COR-L47 (cell line): ENCODE results near the gene SMIM24.
"Not testable (repeated sequence)": the region's sequence is repeated elsewhere in the genome, so short reads cannot be mapped to it uniquely, and the experiment has no call there.

ENCODE experiments used
- DNase-seq: peaks from one replicate; lab custom pipeline; 2025; lab: John Stamatoyannopoulos, UW

Gene SMIM24

GRCh38 chr19:3480383-3481091, at the start of gene SMIM24:
Gene SMIM24 (minus strand): TSS chr19:3480525. CDS start chr19:3480463, 62 bp downstream.
- no peak for DNase-seq

DNA sequence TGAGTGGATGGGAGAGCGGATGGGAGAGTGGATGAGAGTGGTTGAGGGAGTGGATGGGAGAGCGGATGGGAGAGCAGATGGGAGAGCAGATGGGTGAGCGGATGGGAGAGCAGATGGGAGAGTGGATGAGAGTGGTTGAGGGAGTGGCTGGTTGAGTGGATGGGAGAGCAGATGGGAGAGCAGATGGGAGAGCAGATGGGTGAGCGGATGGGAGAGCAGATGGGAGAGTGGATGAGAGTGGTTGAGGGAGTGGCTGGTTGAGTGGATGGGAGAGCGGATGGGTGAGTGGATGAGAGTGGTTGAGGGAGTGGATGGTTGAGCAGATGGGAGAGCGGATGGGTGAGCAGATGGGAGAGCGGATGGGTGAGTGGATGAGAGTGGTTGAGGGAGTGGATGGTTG, 49.0 kb upstream of the SMIM24 start:
- DNase-seq = not testable (repeated sequence)

DNA sequence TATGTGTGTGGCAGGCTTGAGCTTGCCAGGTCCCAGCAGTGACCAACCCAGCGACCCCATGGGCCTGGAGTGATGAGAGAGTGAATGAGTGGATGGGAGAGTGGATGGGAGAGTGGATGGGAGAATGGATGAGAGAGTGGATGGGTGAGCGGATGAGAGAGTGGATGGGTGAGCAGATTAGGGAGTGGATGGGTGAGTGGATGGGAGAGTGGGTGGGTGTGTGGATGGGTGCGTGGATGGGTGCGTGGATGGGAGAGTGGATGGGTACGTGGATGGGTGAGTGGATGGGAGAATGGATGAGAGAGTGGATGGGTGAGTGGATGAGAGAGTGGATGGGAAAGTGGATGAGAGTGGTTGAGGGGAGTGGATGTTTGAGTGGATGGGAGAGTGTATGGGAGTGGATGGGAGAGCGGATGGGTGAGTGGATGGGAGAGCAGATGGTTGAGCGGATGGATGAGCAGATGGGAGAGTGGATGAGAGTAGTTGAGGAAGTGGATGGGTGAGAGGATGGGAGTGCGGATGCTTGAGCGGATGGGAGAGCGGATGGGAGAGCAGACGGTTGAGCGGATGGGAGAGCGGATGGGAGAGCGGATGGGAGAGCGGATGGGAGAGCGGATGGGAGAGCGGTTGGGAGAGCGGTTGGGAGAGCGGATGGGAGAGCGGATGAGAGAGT, 48.4 kb upstream of the SMIM24 start:
- DNase-seq = no peak

GRCh38 chr19:3528080-3528479, 47.8 kb upstream of the SMIM24 start:
- no peak for DNase-seq

DNA sequence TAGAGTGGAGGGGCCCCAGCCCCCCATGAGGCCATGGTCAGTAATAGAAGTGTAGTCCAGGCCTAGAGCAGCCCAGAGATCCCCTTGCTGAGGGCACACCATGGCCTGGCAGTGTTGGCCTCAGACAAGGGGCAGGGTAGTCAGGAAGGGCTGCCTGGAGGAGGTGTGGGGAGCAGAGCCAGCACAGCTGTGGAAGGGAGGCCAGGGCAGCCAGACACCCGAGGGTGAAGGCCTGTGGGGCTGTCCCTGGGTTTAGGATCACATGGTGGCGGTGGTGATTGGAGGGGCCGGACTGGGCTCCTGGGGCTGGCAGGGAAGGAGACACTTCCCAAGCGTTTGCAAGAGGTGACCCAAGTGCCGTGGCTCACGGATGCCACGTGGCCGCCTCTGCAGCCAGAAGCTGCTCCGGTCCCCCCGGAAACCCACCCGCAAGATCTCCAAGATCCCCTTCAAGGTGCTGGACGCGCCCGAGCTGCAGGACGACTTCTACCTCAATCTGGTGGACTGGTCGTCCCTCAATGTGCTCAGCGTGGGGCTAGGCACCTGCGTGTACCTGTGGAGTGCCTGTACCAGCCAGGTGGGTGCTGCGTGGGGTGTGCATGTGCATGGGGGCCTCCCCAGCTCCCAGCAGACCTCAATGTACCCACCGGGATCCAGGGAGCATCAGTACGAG, 47.0 kb upstream of the SMIM24 start:
- no peak for DNase-seq

DNA sequence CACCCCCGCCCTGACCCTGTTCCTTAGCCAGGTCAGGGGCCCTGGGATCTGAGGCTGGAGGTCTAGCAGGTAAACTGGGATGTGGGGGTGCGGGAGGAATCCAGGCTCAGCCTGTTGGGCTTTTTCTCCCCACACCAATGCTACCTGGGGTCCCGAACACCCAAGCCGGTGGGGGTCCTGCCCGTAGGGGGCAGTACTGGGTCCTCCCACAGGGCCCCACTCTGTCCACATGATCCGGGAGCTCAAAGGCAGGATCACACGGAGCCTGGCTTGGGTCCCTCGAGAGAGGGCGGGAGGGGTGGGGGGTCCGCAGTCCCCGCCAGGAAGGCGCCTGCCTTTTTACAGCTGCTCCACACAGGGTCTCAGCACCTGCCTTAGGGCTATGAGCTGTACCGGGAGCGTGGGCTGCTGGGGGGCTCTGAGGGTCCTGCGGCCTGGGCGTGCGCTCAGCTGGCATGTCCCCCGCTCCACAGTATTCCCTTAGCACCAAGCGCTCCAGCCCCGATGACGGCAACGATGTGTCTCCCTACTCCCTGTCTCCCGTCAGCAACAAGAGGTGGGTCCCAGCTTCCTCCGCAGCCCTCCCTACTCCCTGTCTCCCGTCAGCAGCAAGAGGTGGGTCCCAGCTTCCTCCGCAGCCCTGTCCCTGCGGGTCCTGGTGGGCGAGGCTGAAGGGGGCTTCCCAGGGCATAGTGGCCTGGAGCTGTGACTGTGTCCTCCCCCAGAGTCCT, 46.3 kb upstream of the SMIM24 start:
- DNase-seq = no peak

DNA sequence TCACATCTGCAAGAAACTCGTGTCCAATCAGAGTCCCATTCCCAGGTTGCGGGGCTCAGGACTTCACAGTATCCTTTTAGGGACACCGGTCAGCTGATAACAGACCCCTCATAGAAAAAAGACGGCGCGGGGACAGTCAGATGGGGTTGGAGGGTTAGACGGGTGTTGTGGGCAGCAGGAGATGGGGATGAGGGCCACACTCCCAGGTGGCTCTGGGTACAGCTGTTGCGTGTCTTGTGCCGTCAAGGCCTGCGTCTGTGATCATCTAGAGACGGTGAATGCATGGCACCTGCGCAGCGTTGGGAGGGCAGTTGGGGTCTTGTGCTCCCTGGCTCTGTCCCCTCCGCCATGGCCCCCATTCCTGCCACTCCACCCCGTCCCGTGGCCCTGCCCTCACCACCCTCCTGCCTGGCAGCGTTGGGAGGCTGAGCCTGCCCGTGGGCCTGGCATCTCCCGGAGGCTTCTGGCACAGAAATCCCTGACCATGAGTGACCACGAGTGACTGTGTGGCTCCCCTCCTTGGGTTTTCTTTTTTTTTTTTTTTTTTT, 44.7 kb upstream of the SMIM24 start:
- DNase-seq = no peak

- no peak for DNase-seq
These were observed 43.9 kb upstream of the SMIM24 start for GRCh38 chr19:3524078-3524842.

- DNase-seq = no peak
These were observed 43.2 kb upstream of the SMIM24 start for GRCh38 chr19:3523361-3524077.

GRCh38 chr19:3522421-3523360, 42.4 kb upstream of the SMIM24 start:
- no peak for DNase-seq

- DNase-seq = no peak
These were observed 40.8 kb upstream of the SMIM24 start for GRCh38 chr19:3521104-3521445.

GRCh38 chr19:3520166-3521103, 40.1 kb upstream of the SMIM24 start:
- no peak for DNase-seq

GRCh38 chr19:3519126-3519525, 38.8 kb upstream of the SMIM24 start:
- DNase-seq = no peak

GRCh38 chr19:3518659-3519058, 38.3 kb upstream of the SMIM24 start:
- no peak for DNase-seq

GRCh38 chr19:3518255-3518654, 37.9 kb upstream of the SMIM24 start:
- DNase-seq = no peak

DNA sequence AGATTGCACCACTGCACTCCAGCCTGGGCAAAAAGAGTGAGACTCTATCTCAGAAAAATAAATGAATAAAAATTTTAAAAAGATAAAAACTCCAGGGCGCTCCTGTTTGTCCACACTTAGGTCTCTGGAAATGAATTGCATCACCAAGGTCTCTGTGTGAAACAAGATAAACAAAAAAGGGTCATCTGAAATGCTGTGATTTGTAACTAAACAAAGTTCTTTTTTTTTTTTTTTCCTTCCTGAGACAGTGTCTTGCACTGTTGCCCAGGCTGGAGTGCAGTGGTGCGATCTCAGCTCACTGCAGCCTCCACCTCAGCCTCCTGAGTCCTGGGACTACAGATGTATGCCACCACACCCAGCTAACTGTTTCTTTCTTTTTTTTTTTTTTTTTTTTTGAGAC, 37.3 kb upstream of the SMIM24 start:
- no peak for DNase-seq

DNA sequence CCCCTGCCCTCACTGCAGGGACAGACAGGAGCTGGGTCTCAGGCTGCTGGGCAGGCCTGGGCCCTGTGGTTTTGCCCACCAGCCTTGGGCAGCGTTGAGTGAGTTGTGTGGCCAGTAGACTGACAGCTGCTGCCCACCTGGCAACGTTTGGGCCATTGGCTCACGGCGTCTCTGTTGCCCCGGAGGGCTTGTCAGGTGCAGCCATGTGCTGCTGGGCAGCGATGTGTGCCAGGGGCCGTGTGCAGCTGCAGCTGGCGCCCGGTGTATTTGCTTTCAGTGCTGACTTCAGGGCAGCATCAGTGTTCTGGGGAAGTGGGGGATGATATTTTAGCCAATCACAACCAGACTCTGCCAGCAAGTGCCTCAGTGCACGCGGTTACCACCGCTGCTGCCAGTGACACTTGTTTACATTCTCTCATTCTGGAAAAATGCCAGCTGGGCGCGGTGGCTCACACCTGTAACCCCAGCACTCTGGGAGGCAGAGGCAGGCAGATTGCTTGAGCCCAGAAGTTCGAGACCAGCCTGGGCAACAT, 36.4 kb upstream of the SMIM24 start:
- DNase-seq = peak; percentile 92

DNA sequence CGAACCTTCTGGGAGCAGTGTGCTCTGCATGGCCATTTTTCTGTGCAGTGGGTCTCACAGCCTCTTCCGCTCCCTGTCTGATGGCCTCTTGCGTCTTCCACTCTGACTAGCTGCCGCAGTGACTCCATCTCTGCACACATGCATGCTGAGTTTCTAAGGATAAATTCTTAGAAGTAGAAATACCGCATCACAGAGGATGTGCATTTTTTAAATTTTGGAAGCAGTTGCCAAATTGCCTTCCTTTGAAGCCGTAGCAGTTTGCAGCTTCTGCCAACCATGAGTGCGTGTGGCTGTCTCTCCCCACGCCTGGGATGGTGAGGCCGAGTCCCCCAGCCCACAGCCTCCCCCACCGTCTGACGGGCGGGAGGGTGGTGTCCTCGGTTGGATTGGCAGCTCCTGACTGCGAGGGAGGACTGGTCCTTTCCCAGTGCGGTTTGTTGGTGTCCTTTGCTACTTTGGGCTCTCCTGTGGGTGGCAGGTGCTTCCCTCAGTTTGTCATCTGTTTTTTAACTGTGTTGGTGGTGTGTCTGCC, 35.6 kb upstream of the SMIM24 start:
- DNase-seq = no peak
